Stimulated activated CD8-positive, alpha-beta memory T cell treated with anti-CD3 and anti-CD28 coated beads, Interleukin-2, amount 100 ng/mL, for 48 hours (primary cell): ENCODE measurements around the gene PIP5KL1.

Experiments used
- DNase-seq, 2 donors: peaks; one replicate each; pipeline ENCODE4 v3.0.0-alpha.2; 2020; ENCODE audit warnings: low read depth in 2 of 2

PIP5KL1 gene

DNA sequence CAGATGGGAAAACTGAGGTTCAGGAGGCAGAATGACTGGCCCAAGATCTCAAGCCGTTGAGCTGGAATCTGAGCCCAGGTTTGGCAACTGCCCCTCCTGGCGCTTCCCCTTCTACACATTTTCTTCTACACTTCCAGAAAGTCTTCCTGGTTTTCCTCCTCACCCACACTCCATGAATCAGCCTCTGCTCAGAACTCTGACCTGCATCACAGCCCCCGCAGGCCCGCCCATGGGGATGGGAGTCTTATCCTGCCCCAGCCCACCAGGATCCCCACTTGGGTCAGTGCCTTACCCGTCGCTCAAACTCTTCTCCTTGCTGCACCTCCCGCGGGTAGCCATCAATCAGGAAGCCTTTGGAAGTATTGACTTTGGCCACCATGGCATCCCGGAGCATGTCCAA, 59.0 kb downstream of the PIP5KL1 start:
- no peak for DNase-seq

DNA sequence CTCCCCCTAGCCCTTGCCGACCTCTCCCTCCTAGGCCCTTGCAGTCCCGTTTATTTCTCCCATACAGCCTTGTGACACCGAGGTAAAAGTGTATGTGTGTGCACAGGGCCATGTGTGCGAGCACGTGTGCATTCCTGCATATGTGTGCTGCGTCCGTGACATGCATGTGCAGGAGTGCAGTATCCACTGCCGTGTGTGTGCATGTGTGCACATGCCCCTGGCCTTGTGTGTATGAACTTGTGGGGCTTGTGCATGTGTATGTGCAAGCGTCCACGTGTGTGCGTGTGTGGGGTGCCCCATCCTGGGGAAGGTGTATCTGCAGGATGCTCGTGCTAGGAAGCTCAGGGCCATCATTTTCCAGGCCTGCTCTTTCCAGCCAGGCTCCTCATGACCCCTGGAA, 59.7 kb downstream of the PIP5KL1 start:
- DNase-seq, result no peak
